ENCODE measurements around the gene APOH.

DNA sequence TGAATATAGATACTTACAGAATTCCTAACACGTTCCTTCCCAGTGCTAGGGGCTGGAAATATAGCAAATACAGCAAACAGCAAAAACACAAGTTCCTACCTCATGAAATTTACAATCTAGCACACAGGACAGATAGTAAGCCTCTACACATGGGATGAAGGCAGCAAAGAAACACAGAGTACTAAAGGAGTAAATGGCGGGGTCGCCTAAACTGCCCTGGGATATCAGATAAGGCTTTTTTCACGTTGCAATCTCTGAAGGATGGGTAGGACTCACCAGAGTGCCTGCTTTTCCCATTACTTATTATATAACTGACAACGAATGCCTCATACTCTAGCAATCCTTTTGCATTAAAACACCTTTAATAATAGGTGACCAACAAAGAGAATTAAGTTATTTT is 57.1 kb downstream of the APOH start:
- TF ChIP-seq EZH2 (IDR thresholded peaks at IDR 0.05; ENCODE audit: borderline replicate concordance, low read depth, low read length) (no peak), TARDBP (IDR thresholded peaks at IDR 0.05) (no peak), SETDB1 (IDR thresholded peaks at IDR 0.05; ENCODE audit: low read length) (no peak), FOS (IDR thresholded peaks at IDR 0.05; ENCODE audit: extremely low read depth, insufficient read length) (no peak), HNRNPUL1 (IDR thresholded peaks at IDR 0.05; ENCODE audit: low read length) (no peak), ZBED1 (IDR thresholded peaks at IDR 0.05) (no peak), GTF2F1 (IDR thresholded peaks at IDR 0.05; ENCODE audit: low read depth, low read length) (no peak), PHF8 (IDR thresholded peaks at IDR 0.05; ENCODE audit: borderline replicate concordance, low read length) (no peak), SMARCA4 (IDR thresholded peaks at IDR 0.05) (no peak), HMG20B (CRISPR knock-in tag; IDR thresholded peaks at IDR 0.05) (no peak), PHF20 (IDR thresholded peaks at IDR 0.05; ENCODE audit: partially characterized antibody) (no peak)
- TF ChIP-seq, protein P1, sequence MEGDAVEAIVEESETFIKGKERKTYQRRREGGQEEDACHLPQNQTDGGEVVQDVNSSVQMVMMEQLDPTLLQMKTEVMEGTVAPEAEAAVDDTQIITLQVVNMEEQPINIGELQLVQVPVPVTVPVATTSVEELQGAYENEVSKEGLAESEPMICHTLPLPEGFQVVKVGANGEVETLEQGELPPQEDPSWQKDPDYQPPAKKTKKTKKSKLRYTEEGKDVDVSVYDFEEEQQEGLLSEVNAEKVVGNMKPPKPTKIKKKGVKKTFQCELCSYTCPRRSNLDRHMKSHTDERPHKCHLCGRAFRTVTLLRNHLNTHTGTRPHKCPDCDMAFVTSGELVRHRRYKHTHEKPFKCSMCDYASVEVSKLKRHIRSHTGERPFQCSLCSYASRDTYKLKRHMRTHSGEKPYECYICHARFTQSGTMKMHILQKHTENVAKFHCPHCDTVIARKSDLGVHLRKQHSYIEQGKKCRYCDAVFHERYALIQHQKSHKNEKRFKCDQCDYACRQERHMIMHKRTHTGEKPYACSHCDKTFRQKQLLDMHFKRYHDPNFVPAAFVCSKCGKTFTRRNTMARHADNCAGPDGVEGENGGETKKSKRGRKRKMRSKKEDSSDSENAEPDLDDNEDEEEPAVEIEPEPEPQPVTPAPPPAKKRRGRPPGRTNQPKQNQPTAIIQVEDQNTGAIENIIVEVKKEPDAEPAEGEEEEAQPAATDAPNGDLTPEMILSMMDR (IDR thresholded peaks at IDR 0.05 in 2 of 3, conservative IDR thresholded peaks at IDR 0.05 in 1 of 3; ENCODE audit: insufficient read depth in 2 of 3, low read depth in 1 of 3, low read length in 3 of 3), result no peak

All from K562 (cell line).